Measurements from ENCODE around the gene NUDT9.

Gene NUDT9

GRCh38 chr4:87425711-87426110, 3.3 kb downstream of the NUDT9 start:
- Histone ChIP-seq H3K9me3 (ENCODE audit: severe bottlenecking) (peaks cover 2% of the 10 kb centered on the region), H3K36me3 (no peaks in the 10 kb centered on the region; the same call in 1 of the 2 replicates), H3K27ac (no peak overlapping the region), H3K27me3 (ENCODE audit: insufficient read depth, low read depth, severe bottlenecking) (no peaks in the 10 kb centered on the region), H3K4me3 (ENCODE audit: low read depth, low read length) (no peak overlapping the region)
- no peak for DNase-seq
- TF ChIP-seq, protein P1, sequence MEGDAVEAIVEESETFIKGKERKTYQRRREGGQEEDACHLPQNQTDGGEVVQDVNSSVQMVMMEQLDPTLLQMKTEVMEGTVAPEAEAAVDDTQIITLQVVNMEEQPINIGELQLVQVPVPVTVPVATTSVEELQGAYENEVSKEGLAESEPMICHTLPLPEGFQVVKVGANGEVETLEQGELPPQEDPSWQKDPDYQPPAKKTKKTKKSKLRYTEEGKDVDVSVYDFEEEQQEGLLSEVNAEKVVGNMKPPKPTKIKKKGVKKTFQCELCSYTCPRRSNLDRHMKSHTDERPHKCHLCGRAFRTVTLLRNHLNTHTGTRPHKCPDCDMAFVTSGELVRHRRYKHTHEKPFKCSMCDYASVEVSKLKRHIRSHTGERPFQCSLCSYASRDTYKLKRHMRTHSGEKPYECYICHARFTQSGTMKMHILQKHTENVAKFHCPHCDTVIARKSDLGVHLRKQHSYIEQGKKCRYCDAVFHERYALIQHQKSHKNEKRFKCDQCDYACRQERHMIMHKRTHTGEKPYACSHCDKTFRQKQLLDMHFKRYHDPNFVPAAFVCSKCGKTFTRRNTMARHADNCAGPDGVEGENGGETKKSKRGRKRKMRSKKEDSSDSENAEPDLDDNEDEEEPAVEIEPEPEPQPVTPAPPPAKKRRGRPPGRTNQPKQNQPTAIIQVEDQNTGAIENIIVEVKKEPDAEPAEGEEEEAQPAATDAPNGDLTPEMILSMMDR (IDR thresholded peaks at IDR 0.05; ENCODE audit: low read depth, low read length): no peak

DNA sequence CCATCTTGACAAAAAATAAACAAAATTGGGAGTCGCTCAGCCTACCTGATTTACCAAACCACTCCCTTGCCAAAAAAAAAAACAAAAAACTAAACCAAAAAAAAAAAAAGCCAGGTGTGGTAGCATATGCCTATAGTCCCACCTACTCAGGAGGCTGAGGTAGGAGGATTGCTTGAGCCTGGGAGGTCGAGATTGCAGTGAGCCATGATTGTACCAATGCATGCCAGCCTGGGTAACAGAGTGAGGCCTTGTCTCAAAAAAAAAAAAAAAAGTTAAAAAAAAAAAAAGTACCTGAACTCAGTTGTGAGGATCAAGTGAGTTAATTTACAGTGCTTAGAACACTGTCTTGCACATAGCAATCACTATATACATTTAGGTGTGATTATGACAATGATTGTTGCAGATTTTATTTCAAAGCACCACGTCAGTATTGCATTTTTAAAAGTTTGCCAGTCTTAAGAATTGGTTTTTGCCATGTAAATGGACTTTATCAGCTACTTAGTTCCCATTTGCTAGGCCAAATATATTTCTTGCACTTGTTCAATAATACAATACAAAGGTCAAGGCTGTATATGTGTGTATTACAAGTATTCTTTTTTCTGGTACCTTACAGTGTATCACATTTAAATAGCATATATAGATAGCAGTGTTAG, 4.6 kb downstream of the NUDT9 start:
- Histone ChIP-seq H3K4me3 (ENCODE audit: low read depth, low read length) (no peak overlapping the region), H3K9me3 (ENCODE audit: severe bottlenecking) (peaks cover under 1% of the 10 kb centered on the region), H3K27me3 (ENCODE audit: insufficient read depth, low read depth, severe bottlenecking) (no peaks in the 10 kb centered on the region), H3K27ac (no peak overlapping the region), H3K36me3 (no peaks in the 10 kb centered on the region; the same call in 1 of the 2 replicates)
- no peak for DNase-seq
- TF ChIP-seq, protein P1 (IDR thresholded peaks at IDR 0.05; ENCODE audit: low read depth, low read length): no peak

- H3K27me3 ChIP-seq (ENCODE audit: insufficient read depth, low read depth, severe bottlenecking): no peaks in the 10 kb centered on the region
- H3K36me3 ChIP-seq: no peaks in the 10 kb centered on the region; the same call in 1 of the 2 replicates
- DNase-seq: no peak
- H3K27ac ChIP-seq: no peak overlapping the region
- H3K9me3 ChIP-seq (ENCODE audit: severe bottlenecking): no peaks in the 10 kb centered on the region
- H3K4me3 ChIP-seq (ENCODE audit: low read depth, low read length): no peak overlapping the region
- TF ChIP-seq, protein P1 (IDR thresholded peaks at IDR 0.05; ENCODE audit: low read depth, low read length): no peak
Observed at GRCh38 chr4:87427518-87427868, 5.1 kb downstream of the NUDT9 start.

GRCh38 chr4:87428979-87429378, 6.6 kb downstream of the NUDT9 start:
- H3K27me3 ChIP-seq (ENCODE audit: insufficient read depth, low read depth, severe bottlenecking): no peaks in the 10 kb centered on the region
- H3K9me3 ChIP-seq (ENCODE audit: severe bottlenecking): no peaks in the 10 kb centered on the region
- H3K36me3 ChIP-seq: no peaks in the 10 kb centered on the region; the same call in 1 of the 2 replicates
- no peak overlapping the region for H3K4me3 ChIP-seq (ENCODE audit: low read depth, low read length)
- H3K27ac ChIP-seq: no peak overlapping the region
- no peak for DNase-seq
- TF ChIP-seq, protein P1 (IDR thresholded peaks at IDR 0.05; ENCODE audit: low read depth, low read length): no peak

DNA sequence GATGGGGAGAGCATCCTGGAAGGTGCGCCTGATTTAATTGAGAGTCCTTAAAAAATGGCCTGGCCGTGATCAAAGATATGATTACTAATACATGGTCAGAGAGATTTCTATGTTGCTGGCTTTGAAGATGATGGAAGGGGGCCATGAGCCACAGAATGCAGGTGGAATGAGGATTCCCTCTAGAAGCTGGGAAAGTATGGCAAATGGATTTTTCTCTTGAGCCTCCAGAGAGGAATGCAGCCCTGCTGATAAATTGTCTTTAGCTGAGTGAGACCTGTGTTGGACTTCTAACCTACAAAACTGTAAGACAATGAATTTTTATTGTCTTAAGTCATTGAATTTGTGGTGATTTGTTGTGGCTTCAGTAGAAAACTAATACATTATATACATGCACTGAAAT, 7.7 kb downstream of the NUDT9 start:
- Histone ChIP-seq H3K4me3 (ENCODE audit: low read depth, low read length) (no peak overlapping the region), H3K27ac (no peak overlapping the region), H3K27me3 (ENCODE audit: insufficient read depth, low read depth, severe bottlenecking) (no peaks in the 10 kb centered on the region), H3K36me3 (no peaks in the 10 kb centered on the region; the same call in 1 of the 2 replicates), H3K9me3 (ENCODE audit: severe bottlenecking) (no peaks in the 10 kb centered on the region)
- no peak for DNase-seq
- TF ChIP-seq, protein P1 (IDR thresholded peaks at IDR 0.05; ENCODE audit: low read depth, low read length): no peak

- H3K9me3 ChIP-seq (ENCODE audit: severe bottlenecking): no peaks in the 10 kb centered on the region
- TF ChIP-seq, protein P1 (IDR thresholded peaks at IDR 0.05; ENCODE audit: low read depth, low read length): no peak
- no peak overlapping the region for H3K27ac ChIP-seq
- H3K36me3 ChIP-seq: peaks cover 9% of the 10 kb centered on the region
- no peaks in the 10 kb centered on the region for H3K27me3 ChIP-seq (ENCODE audit: insufficient read depth, low read depth, severe bottlenecking)
- H3K4me3 ChIP-seq (ENCODE audit: low read depth, low read length): no peak overlapping the region
- no peak for DNase-seq
Observed at GRCh38 chr4:87433342-87433741, 11.0 kb downstream of the NUDT9 start.
